K562 (cell line): ENCODE results near the gene ABCB9. TPM values are rescaled to one million over a fixed set of nuclear protein-coding genes. Genes with fewer than 3 reads are reported as not detected.

Experiments
- C11orf30 ChIP-seq: fragments of 450-650 bp; IDR thresholded peaks from 2 replicates; pipeline ENCODE4 v1.6.1; 2016; ENCODE audit warnings: low read depth, mild to moderate bottlenecking
- CBFA2T2 ChIP-seq: fragments of 450-650 bp; conservative IDR thresholded peaks from 2 replicates; pipeline ENCODE4 v1.6.1; 2017; ENCODE audit warnings: mild to moderate bottlenecking
- CREBBP ChIP-seq: IDR thresholded peaks from one replicate; pipeline ENCODE4 v1.6.1; 2012; ENCODE audit warnings: low read depth, mild to moderate bottlenecking, control low read depth, inconsistent platforms, low read length
- CTBP1 ChIP-seq: fragments of 450-650 bp; IDR thresholded peaks from 2 replicates; pipeline ENCODE4 v1.6.1; 2016; ENCODE audit warnings: borderline replicate concordance
- ESRRA ChIP-seq: fragments of 450-650 bp; IDR thresholded peaks from 2 replicates; pipeline ENCODE4 v1.6.1; 2014; ENCODE audit warnings: low read depth, mild to moderate bottlenecking, moderate library complexity, borderline replicate concordance
- ESRRB ChIP-seq: fragments of 250-450 bp; sonication (Bioruptor Pico); IDR thresholded peaks from 2 replicates; pipeline ENCODE4 v1.5.0; 2020; ENCODE audit warnings: mild to moderate bottlenecking, moderate library complexity, borderline replicate concordance
- HIVEP1 ChIP-seq: fragments of 250-450 bp; sonication (Bioruptor Pico); IDR thresholded peaks from 2 replicates; pipeline ENCODE4 v1.4.0; 2020; ENCODE audit warnings: mild to moderate bottlenecking
- KDM5B ChIP-seq: fragments of 200-600 bp; sonication (generic); IDR thresholded peaks from 2 replicates; pipeline ENCODE4 v1.6.1; 2012; ENCODE audit warnings: low read depth, mild to moderate bottlenecking, moderate library complexity, low read length, control low read depth, inconsistent platforms; ENCODE audit not compliant: insufficient replicate concordance
- KLF16 ChIP-seq: IDR thresholded peaks from 2 replicates; pipeline ENCODE4 v1.6.1; 2016; ENCODE audit warnings: antibody characterized with exemption
- MAZ ChIP-seq, 2 experiments: fragments of 450-650 bp in 1 of 2; sonication (generic) in 1 of 2; formaldehyde crosslinking; IDR thresholded peaks in 1 of 2; conservative IDR thresholded peaks in 1 of 2; 2 replicates each; pipeline versions ENCODE4 v1.4.0 to v1.5.0; 2020; ENCODE audit warnings: mild to moderate bottlenecking in 1 of 2, missing genetic modification reagents in 1 of 2
- MYNN ChIP-seq, 2 experiments: sonication (generic); formaldehyde crosslinking in 1 of 2; IDR thresholded peaks; 2 replicates each; pipeline versions ENCODE4 v1.5.0 to v1.6.1; 2016 to 2020; ENCODE audit warnings: antibody characterized with exemption in 1 of 2, missing genetic modification reagents in 1 of 2
- TFAP4 ChIP-seq: sonication (generic); formaldehyde crosslinking; IDR thresholded peaks from 2 replicates; pipeline ENCODE4 v1.8.0; 2022; ENCODE audit warnings: missing genetic modification reagents, mild to moderate bottlenecking, moderate library complexity, borderline replicate concordance
- XRCC5 ChIP-seq: fragments of 200-400 bp; formaldehyde crosslinking; IDR thresholded peaks from 2 replicates; pipeline ENCODE4 v1.6.1; 2017; ENCODE audit warnings: low read depth, mild to moderate bottlenecking, low read length
- ZNF785 ChIP-seq: fragments of 250-450 bp; sonication (Bioruptor Pico); IDR thresholded peaks from 2 replicates; pipeline ENCODE4 v1.4.0; 2020; ENCODE audit warnings: mild to moderate bottlenecking
- polyA plus RNA-seq, 8 experiments: library from polyadenylated mRNA; depleted of rRNA in 4 of 8; stranded (reverse) in 5 of 8; unstranded in 3 of 8; fragments of >200 nt; fragmentation: Nextera tagmentation in 2 of 8; fragmentation: Illumina TruSeq in 1 of 8; extraction: Ambion mirVana in 2 of 8; extraction: Trizol in 1 of 8; gene quantifications; 2 replicates each; pipeline versions ENCODE4 v1.2.1 to v1.2.3, GENCODE V29; 2011 to 2014; ENCODE audit warnings: inconsistent platforms in 1 of 8, missing spikeins in 1 of 8
- total RNA-seq, 7 experiments: library from RNA; depleted of rRNA in 6 of 7; stranded (reverse); fragments of >200 nt in 6 of 7; fragmentation: Illumina TruSeq in 2 of 7; extraction: Trizol in 2 of 7; gene quantifications; 2 replicates each; pipeline versions ENCODE4 v1.2.1 to v1.2.3, GENCODE V29; 2011 to 2021; ENCODE audit warnings: low replicate concordance in 1 of 7
- TF ChIP-seq, protein P1 (sequence below): fragments of 250-450 bp; sonication (Bioruptor Pico); IDR thresholded peaks from 2 replicates; pipeline ENCODE4 v1.8.0; 2021; ENCODE audit warnings: moderate library complexity, mild to moderate bottlenecking, inconsistent platforms

Gene ABCB9
- total and polyA plus RNA-seq, 9 of the 15 experiments (the other 6 are each of a cell fraction or from before 2014, with no cell fraction given): 0.20 to 12.6 (median 6.2) TPM

GRCh38 chr12:122999986-123000420 is 33.7 kb upstream of the ABCB9 start (continued):
- TF ChIP-seq CBFA2T2 (0 out of 2 replicates have a peak, but pooled peaks have one; percentile 5), XRCC5 (no peak), KLF16 (peak; percentile 13; the same call in 1 of the 2 replicates), CREBBP (no peak), TFAP4 (peak; percentile 13; the same call in 1 of the 2 replicates), HIVEP1 (no peak), ESRRB (no peak), ESRRA (peak; percentile 56; the same call in 1 of the 2 replicates), MYNN (IDR thresholded peaks at IDR 0.05) (no peak), MYNN (CRISPR knock-in tag; IDR thresholded peaks at IDR 0.05) (no peak), CTBP1 (peak; percentile 51; the same call in 1 of the 2 replicates), C11orf30 (no peak), MAZ (CRISPR knock-in tag; conservative IDR thresholded peaks at IDR 0.05 in 1 of 2, IDR thresholded peaks at IDR 0.05 in 1 of 2) (peak; percentile 32 to 35; a peak in 1 of 4 replicates), ZNF785 (CRISPR knock-in tag) (no peak), KDM5B (peak; percentile 46)
- TF ChIP-seq, protein P1, sequence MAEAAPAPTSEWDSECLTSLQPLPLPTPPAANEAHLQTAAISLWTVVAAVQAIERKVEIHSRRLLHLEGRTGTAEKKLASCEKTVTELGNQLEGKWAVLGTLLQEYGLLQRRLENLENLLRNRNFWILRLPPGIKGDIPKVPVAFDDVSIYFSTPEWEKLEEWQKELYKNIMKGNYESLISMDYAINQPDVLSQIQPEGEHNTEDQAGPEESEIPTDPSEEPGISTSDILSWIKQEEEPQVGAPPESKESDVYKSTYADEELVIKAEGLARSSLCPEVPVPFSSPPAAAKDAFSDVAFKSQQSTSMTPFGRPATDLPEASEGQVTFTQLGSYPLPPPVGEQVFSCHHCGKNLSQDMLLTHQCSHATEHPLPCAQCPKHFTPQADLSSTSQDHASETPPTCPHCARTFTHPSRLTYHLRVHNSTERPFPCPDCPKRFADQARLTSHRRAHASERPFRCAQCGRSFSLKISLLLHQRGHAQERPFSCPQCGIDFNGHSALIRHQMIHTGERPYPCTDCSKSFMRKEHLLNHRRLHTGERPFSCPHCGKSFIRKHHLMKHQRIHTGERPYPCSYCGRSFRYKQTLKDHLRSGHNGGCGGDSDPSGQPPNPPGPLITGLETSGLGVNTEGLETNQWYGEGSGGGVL (CRISPR knock-in tag): no peak
